Measurements from ENCODE around the gene EPHB4. TPM values are rescaled to one million over a fixed set of nuclear protein-coding genes. Genes with fewer than 3 reads are reported as not detected.

The EPHB4 gene
- total RNA-seq, 2 donors from 2014 or later = 20.5 to 29.4 TPM

GRCh38 chr7:100865938-100866728, 38.8 kb upstream of the EPHB4 start:
- Histone ChIP-seq H3K27ac (peak overlapping the region; percentile 98 to 99), H3K4me3 (peak overlapping the region; percentile 94), H3K36me3 (peaks cover 14% of the 10 kb centered on the region), H3K27me3 (replicated peaks; ENCODE audit: insufficient read depth) (no peaks in the 10 kb centered on the region), H3K9me3 (no peaks in the 10 kb centered on the region), H3K4me1 (ENCODE audit: control insufficient read depth in 1 of 2, low read depth in 2 of 2) (peaks cover 8 to 31% of the 10 kb centered on the region in 2 donors)
- ATAC-seq (ENCODE audit: insufficient number of reproducible peaks, low FRiP score, low read depth) (no peak), DNase-seq (ENCODE audit: low spot score) (no peak)
- no peak for TF ChIP-seq CTCF (IDR thresholded peaks at IDR 0.05)

GRCh38 chr7:100865372-100865911, 38.1 kb upstream of the EPHB4 start:
- peaks cover 12% of the 10 kb centered on the region for H3K36me3 ChIP-seq
- ATAC-seq (ENCODE audit: insufficient number of reproducible peaks, low FRiP score, low read depth) (no peak), DNase-seq (ENCODE audit: low spot score) (no peak)
- peak overlapping the region; percentile 98 to 99 for H3K27ac ChIP-seq
- peak overlapping the region; percentile 94 for H3K4me3 ChIP-seq
- TF ChIP-seq CTCF (IDR thresholded peaks at IDR 0.05) = no peak
- H3K9me3 ChIP-seq = no peaks in the 10 kb centered on the region
- H3K4me1 ChIP-seq (ENCODE audit: control insufficient read depth in 1 of 2, low read depth in 2 of 2) = peaks cover 8 to 31% of the 10 kb centered on the region in 2 donors
- no peaks in the 10 kb centered on the region for H3K27me3 ChIP-seq (replicated peaks; ENCODE audit: insufficient read depth)

- H3K27ac ChIP-seq = no peak overlapping the region
- no peaks in the 10 kb centered on the region for H3K27me3 ChIP-seq (replicated peaks; ENCODE audit: insufficient read depth)
- ATAC-seq (ENCODE audit: insufficient number of reproducible peaks, low FRiP score, low read depth) = no peak
- peaks cover 17% of the 10 kb centered on the region for H3K36me3 ChIP-seq
- no peaks in the 10 kb centered on the region for H3K9me3 ChIP-seq
- H3K4me1 ChIP-seq (ENCODE audit: control insufficient read depth in 1 of 2, low read depth in 2 of 2) = peaks cover 8 to 30% of the 10 kb centered on the region in 2 donors
- TF ChIP-seq CTCF (IDR thresholded peaks at IDR 0.05) = no peak
- H3K4me3 ChIP-seq = no peak overlapping the region
- no peak for DNase-seq (ENCODE audit: low spot score)
Measured at GRCh38 chr7:100864263-100864845, 37.0 kb upstream of the EPHB4 start.

- Histone ChIP-seq H3K4me3 (no peak overlapping the region), H3K36me3 (peaks cover 17% of the 10 kb centered on the region), H3K27ac (no peak overlapping the region), H3K4me1 (ENCODE audit: control insufficient read depth in 1 of 2, low read depth in 2 of 2) (peaks cover 2 to 21% of the 10 kb centered on the region in 2 donors), H3K9me3 (no peaks in the 10 kb centered on the region), H3K27me3 (replicated peaks; ENCODE audit: insufficient read depth) (no peaks in the 10 kb centered on the region)
- TF ChIP-seq CTCF (IDR thresholded peaks at IDR 0.05) = no peak
- DNase-seq (ENCODE audit: low spot score) (no peak), ATAC-seq (ENCODE audit: insufficient number of reproducible peaks, low FRiP score, low read depth) (no peak)
Measured at GRCh38 chr7:100863406-100863950, 36.2 kb upstream of the EPHB4 start.

- Histone ChIP-seq H3K4me1 (ENCODE audit: control insufficient read depth in 1 of 2, low read depth in 2 of 2) (peaks cover 0 to 12% of the 10 kb centered on the region in 2 donors), H3K36me3 (peaks cover 17% of the 10 kb centered on the region)
- no peak for ATAC-seq (ENCODE audit: insufficient number of reproducible peaks, low FRiP score, low read depth)
Measured at GRCh38 chr7:100861616-100861985, 34.3 kb upstream of the EPHB4 start.

More at GRCh38 chr7:100861616-100861985, 34.3 kb upstream of the EPHB4 start:
- Histone ChIP-seq H3K27ac (no peak overlapping the region), H3K4me3 (no peak overlapping the region), H3K27me3 (replicated peaks; ENCODE audit: insufficient read depth) (no peaks in the 10 kb centered on the region), H3K9me3 (no peaks in the 10 kb centered on the region)
- DNase-seq (ENCODE audit: low spot score) = no peak
- no peak for TF ChIP-seq CTCF (IDR thresholded peaks at IDR 0.05)
